HEK293T (cell line): Measurements from ENCODE around the gene LACTBL1.

Experiments used
- BHLHE40 ChIP-seq: fragments of 450-650 bp; IDR thresholded peaks from 2 replicates; pipeline ENCODE4 v1.6.1; 2016; ENCODE audit warnings: mild to moderate bottlenecking, moderate library complexity, borderline replicate concordance
- CTBP1 ChIP-seq: fragments of 450-650 bp; IDR thresholded peaks from 2 replicates; pipeline ENCODE4 v1.6.1; 2016; ENCODE audit warnings: borderline replicate concordance
- FOXA1 ChIP-seq: fragments of 450-650 bp; IDR thresholded peaks from 2 replicates; pipeline ENCODE4 v1.6.1; 2016; ENCODE audit warnings: mild to moderate bottlenecking
- HDGF ChIP-seq: fragments of 450-650 bp; IDR thresholded peaks from 2 replicates; pipeline ENCODE4 v1.6.1; 2017; ENCODE audit warnings: antibody characterized with exemption, borderline replicate concordance
- LEF1 ChIP-seq: fragments of 450-650 bp; IDR thresholded peaks from 2 replicates; pipeline ENCODE4 v1.6.1; 2017; ENCODE audit warnings: mild to moderate bottlenecking, borderline replicate concordance
- TARDBP ChIP-seq: fragments of 450-650 bp; IDR thresholded peaks from 2 replicates; pipeline ENCODE4 v1.6.1; 2016
- TF ChIP-seq, protein P1 (sequence below): fragments of 450-650 bp; IDR thresholded peaks from 2 replicates; pipeline ENCODE4 v1.6.1; 2016

DNA sequence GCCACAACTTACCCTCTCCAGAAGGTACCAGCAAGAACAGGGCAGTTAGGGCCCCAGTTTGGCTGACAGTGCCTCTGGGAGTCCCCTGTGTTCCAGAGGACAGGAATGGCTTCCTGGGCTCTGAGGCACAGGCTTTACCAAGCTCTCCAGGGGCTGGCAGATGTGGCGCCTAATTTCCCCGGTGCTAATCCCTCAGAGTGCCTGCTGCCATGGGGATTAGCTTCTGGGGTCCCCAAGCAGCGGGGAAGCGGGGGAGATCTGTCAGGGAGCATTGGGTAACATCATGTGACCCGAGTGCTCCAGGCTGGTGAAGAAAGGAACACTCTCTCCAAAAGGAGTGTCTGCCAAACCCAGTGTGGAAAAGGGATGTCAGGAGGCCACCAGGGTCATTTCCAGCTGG, at the start of gene LACTBL1:
- TF ChIP-seq LEF1 (no peak), HDGF (no peak), FOXA1 (no peak), BHLHE40 (no peak), TARDBP (no peak), CTBP1 (no peak)
- TF ChIP-seq, protein P1, sequence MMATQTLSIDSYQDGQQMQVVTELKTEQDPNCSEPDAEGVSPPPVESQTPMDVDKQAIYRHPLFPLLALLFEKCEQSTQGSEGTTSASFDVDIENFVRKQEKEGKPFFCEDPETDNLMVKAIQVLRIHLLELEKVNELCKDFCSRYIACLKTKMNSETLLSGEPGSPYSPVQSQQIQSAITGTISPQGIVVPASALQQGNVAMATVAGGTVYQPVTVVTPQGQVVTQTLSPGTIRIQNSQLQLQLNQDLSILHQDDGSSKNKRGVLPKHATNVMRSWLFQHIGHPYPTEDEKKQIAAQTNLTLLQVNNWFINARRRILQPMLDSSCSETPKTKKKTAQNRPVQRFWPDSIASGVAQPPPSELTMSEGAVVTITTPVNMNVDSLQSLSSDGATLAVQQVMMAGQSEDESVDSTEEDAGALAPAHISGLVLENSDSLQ: no peak
